K562 (cell line): ENCODE measurements around the gene SCP2. TPM values are rescaled to one million over a fixed set of nuclear protein-coding genes. Genes with fewer than 3 reads are reported as not detected.
A peak's percentile ranks its signal among the peaks of the same experiment; 100 is the strongest.

Source experiments
- BRD4 ChIP-seq: fragments of 200-600 bp; sonication (generic); IDR thresholded peaks from 2 replicates; pipeline ENCODE4 v1.6.1; 2017; ENCODE audit warnings: inconsistent platforms
- CAMTA2 ChIP-seq: fragments of 250-450 bp; sonication (Bioruptor Pico); conservative IDR thresholded peaks from 2 replicates; pipeline ENCODE4 v1.5.1; 2022
- CREB1 ChIP-seq, 2 experiments: sonication (generic) in 1 of 2; formaldehyde crosslinking in 1 of 2; IDR thresholded peaks; 2 replicates each; pipeline versions ENCODE4 v1.6.1 to v1.8.0; 2012 to 2022; ENCODE audit warnings: inconsistent platforms in 1 of 2, mild to moderate bottlenecking in 1 of 2, missing genetic modification reagents in 1 of 2, moderate library complexity in 1 of 2
- ETV5 ChIP-seq: sonication (generic); formaldehyde crosslinking; IDR thresholded peaks from 2 replicates; pipeline ENCODE4 v1.4.0; 2020; ENCODE audit warnings: low read depth, mild to moderate bottlenecking, missing genetic modification reagents
- HCFC1 ChIP-seq: IDR thresholded peaks from 2 replicates; pipeline ENCODE4 v1.6.1; 2012; ENCODE audit warnings: low read depth, low read length, improper control_type of control experiment
- HNRNPLL ChIP-seq: fragments of 200-400 bp; formaldehyde crosslinking; IDR thresholded peaks from 2 replicates; pipeline ENCODE4 v1.6.1; 2017; ENCODE audit warnings: low read length, low read depth, mild to moderate bottlenecking; ENCODE audit not compliant: poor library complexity, severe bottlenecking
- HSF4 ChIP-seq: fragments of 250-450 bp; sonication (Bioruptor Pico); IDR thresholded peaks from 2 replicates; pipeline ENCODE4 v2.1.2; 2022; ENCODE audit warnings: mild to moderate bottlenecking, moderate library complexity, borderline replicate concordance
- NFXL1 ChIP-seq: fragments of 450-650 bp; formaldehyde crosslinking; IDR thresholded peaks from 2 replicates; pipeline ENCODE4 v1.4.0; 2021; ENCODE audit warnings: mild to moderate bottlenecking
- NRF1 ChIP-seq, 2 experiments: fragments of 450-650 bp; IDR thresholded peaks in 1 of 2; conservative IDR thresholded peaks in 1 of 2; 2 replicates each; pipeline ENCODE4 v1.6.1; 2014; ENCODE audit warnings: mild to moderate bottlenecking in 2 of 2
- POLR2AphosphoS5 ChIP-seq: IDR thresholded peaks from 2 replicates; pipeline ENCODE4 v1.6.1; 2011; ENCODE audit warnings: mild to moderate bottlenecking, low read depth, low read length, moderate library complexity; ENCODE audit not compliant: control insufficient read depth, insufficient read depth
- RBM15 ChIP-seq: fragments of 200-400 bp; formaldehyde crosslinking; IDR thresholded peaks from 2 replicates; pipeline ENCODE4 v1.6.1; 2018; ENCODE audit warnings: mild to moderate bottlenecking, low read length, moderate library complexity; ENCODE audit not compliant: insufficient read depth
- SMARCA5 ChIP-seq: fragments of 450-650 bp; IDR thresholded peaks from 2 replicates; pipeline ENCODE4 v1.6.1; 2016
- TEAD2 ChIP-seq: fragments of 450-650 bp; IDR thresholded peaks from 2 replicates; pipeline ENCODE4 v1.6.1; 2016; ENCODE audit warnings: missing genetic modification characterization, control low read depth, missing compliant biosample characterization
- ZNF431 ChIP-seq: sonication (generic); formaldehyde crosslinking; IDR thresholded peaks from 2 replicates; pipeline ENCODE4 v1.8.0; 2022; ENCODE audit warnings: mild to moderate bottlenecking, missing genetic modification reagents
- ZNF668 ChIP-seq: fragments of 250-450 bp; sonication (Bioruptor Pico); IDR thresholded peaks from 2 replicates; pipeline ENCODE4 v1.8.0; 2022; ENCODE audit warnings: mild to moderate bottlenecking, inconsistent platforms
- ZNF707 ChIP-seq: fragments of 250-450 bp; sonication (Bioruptor Pico); conservative IDR thresholded peaks from 2 replicates; pipeline ENCODE4 v1.8.0; 2022; ENCODE audit warnings: inconsistent platforms, mild to moderate bottlenecking, moderate library complexity
- ZNF75A ChIP-seq: fragments of 450-650 bp; formaldehyde crosslinking; IDR thresholded peaks from 2 replicates; pipeline ENCODE4 v1.4.0; 2020; ENCODE audit warnings: mild to moderate bottlenecking
- polyA plus RNA-seq, 8 experiments: library from polyadenylated mRNA; depleted of rRNA in 4 of 8; stranded (reverse) in 5 of 8; unstranded in 3 of 8; fragments of >200 nt; fragmentation: Nextera tagmentation in 2 of 8; fragmentation: Illumina TruSeq in 1 of 8; extraction: Ambion mirVana in 2 of 8; extraction: Trizol in 1 of 8; gene quantifications; 2 replicates each; pipeline versions ENCODE4 v1.2.1 to v1.2.3, GENCODE V29; 2011 to 2014; ENCODE audit warnings: inconsistent platforms in 1 of 8, missing spikeins in 1 of 8
- total RNA-seq, 7 experiments: library from RNA; depleted of rRNA in 6 of 7; stranded (reverse); fragments of >200 nt in 6 of 7; fragmentation: Illumina TruSeq in 2 of 7; extraction: Trizol in 2 of 7; gene quantifications; 2 replicates each; pipeline versions ENCODE4 v1.2.1 to v1.2.3, GENCODE V29; 2011 to 2021; ENCODE audit warnings: low replicate concordance in 1 of 7
- TF ChIP-seq, protein P1 (sequence below): fragments of 450-650 bp; IDR thresholded peaks from 2 replicates; pipeline ENCODE4 v1.7.0; 2016; ENCODE audit warnings: borderline replicate concordance
- TF ChIP-seq, protein P2 (sequence below): sonication (generic); formaldehyde crosslinking; IDR thresholded peaks from 2 replicates; pipeline ENCODE4 v1.5.0; 2020; ENCODE audit warnings: missing genetic modification reagents
- TF ChIP-seq, protein P3 (sequence below): fragments of 200-800 bp; sonication (Bioruptor generic); IDR thresholded peaks from 2 replicates; pipeline ENCODE4 v1.6.1; 2017; ENCODE audit warnings: missing genetic modification characterization, missing compliant biosample characterization
- TF ChIP-seq, protein P4 (sequence below): sonication (generic); formaldehyde crosslinking; IDR thresholded peaks from 2 replicates; pipeline ENCODE4 v1.8.0; 2022; ENCODE audit warnings: missing genetic modification reagents, mild to moderate bottlenecking, moderate library complexity, borderline replicate concordance

The SCP2 gene
- total and polyA plus RNA-seq, 9 of the 15 experiments (the other 6 are each of a cell fraction or from before 2014, with no cell fraction given) = 63.8 to 258 (median 106) TPM

DNA sequence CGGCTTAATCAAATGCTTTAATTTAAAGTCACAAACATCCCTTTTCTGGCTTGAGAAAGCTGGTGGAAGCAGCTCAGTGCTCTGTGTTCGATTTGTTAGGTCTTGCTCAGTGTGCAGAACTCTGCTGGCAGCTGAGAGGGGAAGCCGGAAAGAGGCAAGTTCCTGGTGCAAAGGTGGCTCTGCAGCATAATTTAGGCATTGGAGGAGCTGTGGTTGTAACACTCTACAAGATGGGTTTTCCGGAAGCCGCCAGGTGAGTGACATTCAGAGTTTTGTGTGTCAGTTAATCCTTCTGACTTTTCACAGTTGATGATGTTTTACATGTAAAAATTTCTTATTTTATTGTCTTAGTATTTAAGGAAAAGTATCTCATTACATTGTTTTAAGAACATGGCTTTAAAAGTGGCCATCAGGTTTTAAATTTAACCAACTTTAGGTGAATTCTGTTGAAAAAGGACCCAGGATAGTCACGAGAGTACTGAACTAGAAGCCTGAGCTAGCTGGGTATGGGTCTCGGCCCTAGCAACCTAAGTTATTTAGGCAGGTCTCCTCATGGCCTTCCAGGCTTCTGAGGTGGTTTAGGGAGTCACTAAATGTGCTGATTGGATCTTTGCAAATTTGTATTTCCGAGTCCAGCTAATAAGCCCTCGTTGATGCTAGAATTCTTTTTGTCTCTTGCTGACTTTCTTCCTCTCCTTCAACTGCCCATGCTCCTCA lies 87.9 kb downstream of the SCP2 start (continued):
- TF ChIP-seq CAMTA2 (CRISPR knock-in tag) = no peak
- no peak for TF ChIP-seq ZNF707 (CRISPR knock-in tag)
- TF ChIP-seq HSF4 (CRISPR knock-in tag) = no peak
- no peak for TF ChIP-seq HNRNPLL
- no peak for TF ChIP-seq NFXL1 (CRISPR knock-in tag)
- no peak for TF ChIP-seq ZNF75A
- TF ChIP-seq RBM15 = no peak
- TF ChIP-seq TEAD2 (tag) = no peak
- TF ChIP-seq BRD4 = no peak
- peak; percentile 77; the same call in 1 of the 2 replicates for TF ChIP-seq ETV5
- TF ChIP-seq, protein P1, sequence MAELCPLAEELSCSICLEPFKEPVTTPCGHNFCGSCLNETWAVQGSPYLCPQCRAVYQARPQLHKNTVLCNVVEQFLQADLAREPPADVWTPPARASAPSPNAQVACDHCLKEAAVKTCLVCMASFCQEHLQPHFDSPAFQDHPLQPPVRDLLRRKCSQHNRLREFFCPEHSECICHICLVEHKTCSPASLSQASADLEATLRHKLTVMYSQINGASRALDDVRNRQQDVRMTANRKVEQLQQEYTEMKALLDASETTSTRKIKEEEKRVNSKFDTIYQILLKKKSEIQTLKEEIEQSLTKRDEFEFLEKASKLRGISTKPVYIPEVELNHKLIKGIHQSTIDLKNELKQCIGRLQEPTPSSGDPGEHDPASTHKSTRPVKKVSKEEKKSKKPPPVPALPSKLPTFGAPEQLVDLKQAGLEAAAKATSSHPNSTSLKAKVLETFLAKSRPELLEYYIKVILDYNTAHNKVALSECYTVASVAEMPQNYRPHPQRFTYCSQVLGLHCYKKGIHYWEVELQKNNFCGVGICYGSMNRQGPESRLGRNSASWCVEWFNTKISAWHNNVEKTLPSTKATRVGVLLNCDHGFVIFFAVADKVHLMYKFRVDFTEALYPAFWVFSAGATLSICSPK = no peak
- TF ChIP-seq SMARCA5 = no peak
- no peak for TF ChIP-seq ZNF431 (CRISPR knock-in tag)
- TF ChIP-seq, protein P2, sequence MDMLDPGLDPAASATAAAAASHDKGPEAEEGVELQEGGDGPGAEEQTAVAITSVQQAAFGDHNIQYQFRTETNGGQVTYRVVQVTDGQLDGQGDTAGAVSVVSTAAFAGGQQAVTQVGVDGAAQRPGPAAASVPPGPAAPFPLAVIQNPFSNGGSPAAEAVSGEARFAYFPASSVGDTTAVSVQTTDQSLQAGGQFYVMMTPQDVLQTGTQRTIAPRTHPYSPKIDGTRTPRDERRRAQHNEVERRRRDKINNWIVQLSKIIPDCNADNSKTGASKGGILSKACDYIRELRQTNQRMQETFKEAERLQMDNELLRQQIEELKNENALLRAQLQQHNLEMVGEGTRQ (CRISPR knock-in tag) = no peak
- peak; percentile 55 for TF ChIP-seq POLR2AphosphoS5
- TF ChIP-seq CREB1 (IDR thresholded peaks at IDR 0.05) = no peak
- TF ChIP-seq CREB1 (CRISPR knock-in tag; IDR thresholded peaks at IDR 0.05) = peak; percentile 41; the same call in 1 of the 2 replicates
- TF ChIP-seq HCFC1 = peak; percentile 69
- TF ChIP-seq ZNF668 (CRISPR knock-in tag) = no peak
- no peak; a peak in 1 of 4 replicates for TF ChIP-seq NRF1 (conservative IDR thresholded peaks at IDR 0.05 in 1 of 2, IDR thresholded peaks at IDR 0.05 in 1 of 2)
- TF ChIP-seq, protein P3, sequence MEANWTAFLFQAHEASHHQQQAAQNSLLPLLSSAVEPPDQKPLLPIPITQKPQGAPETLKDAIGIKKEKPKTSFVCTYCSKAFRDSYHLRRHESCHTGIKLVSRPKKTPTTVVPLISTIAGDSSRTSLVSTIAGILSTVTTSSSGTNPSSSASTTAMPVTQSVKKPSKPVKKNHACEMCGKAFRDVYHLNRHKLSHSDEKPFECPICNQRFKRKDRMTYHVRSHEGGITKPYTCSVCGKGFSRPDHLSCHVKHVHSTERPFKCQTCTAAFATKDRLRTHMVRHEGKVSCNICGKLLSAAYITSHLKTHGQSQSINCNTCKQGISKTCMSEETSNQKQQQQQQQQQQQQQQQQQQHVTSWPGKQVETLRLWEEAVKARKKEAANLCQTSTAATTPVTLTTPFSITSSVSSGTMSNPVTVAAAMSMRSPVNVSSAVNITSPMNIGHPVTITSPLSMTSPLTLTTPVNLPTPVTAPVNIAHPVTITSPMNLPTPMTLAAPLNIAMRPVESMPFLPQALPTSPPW (CRISPR knock-in tag) = no peak
- TF ChIP-seq, protein P4, sequence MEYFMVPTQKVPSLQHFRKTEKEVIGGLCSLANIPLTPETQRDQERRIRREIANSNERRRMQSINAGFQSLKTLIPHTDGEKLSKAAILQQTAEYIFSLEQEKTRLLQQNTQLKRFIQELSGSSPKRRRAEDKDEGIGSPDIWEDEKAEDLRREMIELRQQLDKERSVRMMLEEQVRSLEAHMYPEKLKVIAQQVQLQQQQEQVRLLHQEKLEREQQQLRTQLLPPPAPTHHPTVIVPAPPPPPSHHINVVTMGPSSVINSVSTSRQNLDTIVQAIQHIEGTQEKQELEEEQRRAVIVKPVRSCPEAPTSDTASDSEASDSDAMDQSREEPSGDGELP (CRISPR knock-in tag) = peak; percentile 96
